ENCODE data around the gene KCNJ6. TPM values are rescaled to one million over a fixed set of nuclear protein-coding genes. Genes with fewer than 3 reads are reported as not detected.

Gene KCNJ6
- total RNA-seq, 1 experiment from 2014 or later, result not detected

GRCh38 chr21:37835481-37835880, 80.8 kb downstream of the KCNJ6 start:
- Histone ChIP-seq H3K36me3 (ENCODE audit: insufficient read depth, low read length, poor library complexity, severe bottlenecking) (no peaks in the 10 kb centered on the region), H3K27me3 (replicated peaks; ENCODE audit: insufficient read depth, low read depth, low read length, poor library complexity) (peaks cover 26% of the 10 kb centered on the region), H3K4me1 (ENCODE audit: insufficient read depth, low read length, poor library complexity, severe bottlenecking) (no peaks in the 10 kb centered on the region), H3K9me3 (ENCODE audit: low read depth, low read length, poor library complexity, severe bottlenecking) (no peaks in the 10 kb centered on the region), H3K4me3 (ENCODE audit: low read depth, low read length, poor library complexity, severe bottlenecking) (no peak overlapping the region), H3K27ac (ENCODE audit: low read depth, low read length, poor library complexity, severe bottlenecking) (no peak overlapping the region)
- intact Hi-C loops (cut with micrococcal nuclease; ENCODE audit: unreplicated experiment), result no loop called here
- DNase-seq (ENCODE audit: low spot score), result no peak
- no peak for TF ChIP-seq EZH2 (IDR thresholded peaks at IDR 0.05; ENCODE audit: borderline replicate concordance, low read depth, low read length, poor library complexity, severe bottlenecking)
- TF ChIP-seq, protein P1, sequence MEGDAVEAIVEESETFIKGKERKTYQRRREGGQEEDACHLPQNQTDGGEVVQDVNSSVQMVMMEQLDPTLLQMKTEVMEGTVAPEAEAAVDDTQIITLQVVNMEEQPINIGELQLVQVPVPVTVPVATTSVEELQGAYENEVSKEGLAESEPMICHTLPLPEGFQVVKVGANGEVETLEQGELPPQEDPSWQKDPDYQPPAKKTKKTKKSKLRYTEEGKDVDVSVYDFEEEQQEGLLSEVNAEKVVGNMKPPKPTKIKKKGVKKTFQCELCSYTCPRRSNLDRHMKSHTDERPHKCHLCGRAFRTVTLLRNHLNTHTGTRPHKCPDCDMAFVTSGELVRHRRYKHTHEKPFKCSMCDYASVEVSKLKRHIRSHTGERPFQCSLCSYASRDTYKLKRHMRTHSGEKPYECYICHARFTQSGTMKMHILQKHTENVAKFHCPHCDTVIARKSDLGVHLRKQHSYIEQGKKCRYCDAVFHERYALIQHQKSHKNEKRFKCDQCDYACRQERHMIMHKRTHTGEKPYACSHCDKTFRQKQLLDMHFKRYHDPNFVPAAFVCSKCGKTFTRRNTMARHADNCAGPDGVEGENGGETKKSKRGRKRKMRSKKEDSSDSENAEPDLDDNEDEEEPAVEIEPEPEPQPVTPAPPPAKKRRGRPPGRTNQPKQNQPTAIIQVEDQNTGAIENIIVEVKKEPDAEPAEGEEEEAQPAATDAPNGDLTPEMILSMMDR (conservative IDR thresholded peaks at IDR 0.05; ENCODE audit: low read depth, low read length), result no peak
- no TSS peak for BruUV-seq (replicated peaks)
- ChIA-PET CTCF (no interaction called here), POLR2A (ENCODE audit: low non-redundant PET) (interaction anchor here (0.6 kb wide), 1 partner anchor 375 kb away, joined by 3 read pairs; no protein-coding TSS in a partner anchor)

DNA sequence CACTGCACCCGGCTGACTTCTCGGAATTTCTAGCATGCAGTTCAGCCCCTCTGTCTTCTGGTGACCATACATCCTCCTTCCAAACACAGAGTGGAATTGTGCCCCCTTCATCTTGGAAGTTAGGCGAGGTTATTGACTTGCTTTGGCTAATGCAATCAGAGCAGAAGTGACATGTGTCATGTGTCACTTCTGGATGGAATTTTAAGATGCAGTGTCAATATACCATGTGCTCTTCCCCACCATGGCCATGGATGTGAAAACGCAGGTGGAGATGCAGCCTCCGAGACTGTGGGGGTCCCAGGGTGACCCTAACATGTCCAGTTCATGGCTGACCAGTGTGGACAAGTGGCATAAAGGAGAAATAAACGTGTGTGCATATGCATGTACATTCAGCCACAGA, 83.0 kb downstream of the KCNJ6 start:
- POLR2A ChIA-PET (ENCODE audit: low non-redundant PET), result no interaction called here
- no peak for DNase-seq (ENCODE audit: low spot score)
- no peaks in the 10 kb centered on the region for H3K9me3 ChIP-seq (ENCODE audit: low read depth, low read length, poor library complexity, severe bottlenecking)
- TF ChIP-seq EZH2 (IDR thresholded peaks at IDR 0.05; ENCODE audit: borderline replicate concordance, low read depth, low read length, poor library complexity, severe bottlenecking), result no peak
- TF ChIP-seq, protein P1 (conservative IDR thresholded peaks at IDR 0.05; ENCODE audit: low read depth, low read length), result no peak
- BruUV-seq (replicated peaks), result no TSS peak
- CTCF ChIA-PET, result no interaction called here
- intact Hi-C loops (cut with micrococcal nuclease; ENCODE audit: unreplicated experiment), result no loop called here
- peaks cover 32% of the 10 kb centered on the region for H3K27me3 ChIP-seq (replicated peaks; ENCODE audit: insufficient read depth, low read depth, low read length, poor library complexity)
- H3K27ac ChIP-seq (ENCODE audit: low read depth, low read length, poor library complexity, severe bottlenecking), result no peak overlapping the region
- no peaks in the 10 kb centered on the region for H3K4me1 ChIP-seq (ENCODE audit: insufficient read depth, low read length, poor library complexity, severe bottlenecking)
- no peaks in the 10 kb centered on the region for H3K36me3 ChIP-seq (ENCODE audit: insufficient read depth, low read length, poor library complexity, severe bottlenecking)
- H3K4me3 ChIP-seq (ENCODE audit: low read depth, low read length, poor library complexity, severe bottlenecking), result no peak overlapping the region

GRCh38 chr21:37829447-37829846, 86.8 kb downstream of the KCNJ6 start:
- H3K9me3 ChIP-seq (ENCODE audit: low read depth, low read length, poor library complexity, severe bottlenecking), result no peaks in the 10 kb centered on the region
- H3K27ac ChIP-seq (ENCODE audit: low read depth, low read length, poor library complexity, severe bottlenecking), result no peak overlapping the region
- ChIA-PET CTCF (no interaction called here), POLR2A (ENCODE audit: low non-redundant PET) (no interaction called here)
- H3K4me3 ChIP-seq (ENCODE audit: low read depth, low read length, poor library complexity, severe bottlenecking), result no peak overlapping the region
- DNase-seq (ENCODE audit: low spot score), result no peak
- no peaks in the 10 kb centered on the region for H3K36me3 ChIP-seq (ENCODE audit: insufficient read depth, low read length, poor library complexity, severe bottlenecking)
- H3K4me1 ChIP-seq (ENCODE audit: insufficient read depth, low read length, poor library complexity, severe bottlenecking), result no peaks in the 10 kb centered on the region
- TF ChIP-seq EZH2 (IDR thresholded peaks at IDR 0.05; ENCODE audit: borderline replicate concordance, low read depth, low read length, poor library complexity, severe bottlenecking), result no peak
- TF ChIP-seq, protein P1 (conservative IDR thresholded peaks at IDR 0.05; ENCODE audit: low read depth, low read length), result no peak
- peaks cover 69% of the 10 kb centered on the region for H3K27me3 ChIP-seq (replicated peaks; ENCODE audit: insufficient read depth, low read depth, low read length, poor library complexity)
- intact Hi-C loops (cut with micrococcal nuclease; ENCODE audit: unreplicated experiment), result no loop called here
- no TSS peak for BruUV-seq (replicated peaks)

Data from A673 (cell line).